CD4-positive, alpha-beta T cell (primary cell): ENCODE measurements around the gene MYH15. TPM values are rescaled to one million over a fixed set of nuclear protein-coding genes. Genes with fewer than 3 reads are reported as not detected.

Experiments used
- ATAC-seq: fragments of 200-7000 bp; cut with Tn5 transposase; one replicate; pipeline ENCODE4 v1.10.0; 2022; ENCODE audit warnings: mild to moderate bottlenecking; ENCODE audit not compliant: poor library complexity
- CTCF ChIA-PET: fragments of 350-600 bp; sonication (Branson Sonifier 250); formaldehyde crosslinking; loops from one replicate; lab custom pipeline; 2021; ENCODE audit warnings: antibody characterized with exemption, inconsistent platforms; lab: Charles Lee
- POLR2A ChIA-PET: fragments of 350-600 bp; sonication (Branson Sonifier 250); formaldehyde crosslinking; loops from one replicate; lab custom pipeline; 2021; ENCODE audit warnings: antibody characterized with exemption, inconsistent platforms; lab: Charles Lee
- DNase-seq, 14 experiments: peaks; one replicate each; pipeline ENCODE4 v3.0.0-alpha.2; 2013 to 2020; ENCODE audit warnings: mixed read lengths in 2 of 14
- H3K27ac ChIP-seq, 2 donors: one replicate each; pipeline versions ENCODE4 v1.5.1 to v1.7.0; 2013; ENCODE audit warnings: low read length in 2 of 2, low read depth in 1 of 2, mild to moderate bottlenecking in 1 of 2
- H3K27me3 ChIP-seq, 2 experiments: 1 replicate in 1 of 2; 2 replicates in 1 of 2; pipeline versions ENCODE4 v1.6.1 to v1.7.0; 2013; ENCODE audit warnings: low read length in 2 of 2, control low read depth in 1 of 2, mild to moderate bottlenecking in 1 of 2, moderate library complexity in 1 of 2; ENCODE audit not compliant: insufficient read depth in 2 of 2, control insufficient read depth in 1 of 2
- H3K36me3 ChIP-seq: one replicate; pipeline ENCODE4 v1.6.1; 2013; ENCODE audit warnings: low read length, control low read depth; ENCODE audit not compliant: insufficient read depth
- H3K4me1 ChIP-seq: one replicate; pipeline ENCODE4 v1.6.1; 2013; ENCODE audit warnings: low read length, control low read depth; ENCODE audit not compliant: insufficient read depth
- H3K4me3 ChIP-seq: one replicate; pipeline ENCODE4 v1.5.1; 2013; ENCODE audit warnings: mild to moderate bottlenecking, low read length, moderate library complexity
- H3K9me3 ChIP-seq, 2 experiments: 1 replicate in 1 of 2; 2 replicates in 1 of 2; pipeline versions ENCODE4 v1.6.1 to v1.7.0; 2013; ENCODE audit warnings: low read length in 2 of 2, mild to moderate bottlenecking in 2 of 2, control low read depth in 1 of 2, moderate library complexity in 1 of 2; ENCODE audit not compliant: control insufficient read depth in 1 of 2, insufficient read depth in 1 of 2
- H3K27ac Mint-ChIP-seq: one replicate; pipeline ENCODE4 v1.8.0; 2020; ENCODE audit warnings: mixed read lengths
- H3K27me3 Mint-ChIP-seq: one replicate; pipeline ENCODE4 v1.8.0; 2021; ENCODE audit warnings: mixed read lengths
- H3K36me3 Mint-ChIP-seq: one replicate; pipeline ENCODE4 v1.8.0; 2021; ENCODE audit warnings: low read depth, mixed read lengths
- H3K4me1 Mint-ChIP-seq: one replicate; pipeline ENCODE4 v1.8.0; 2021; ENCODE audit warnings: low read depth, mixed read lengths
- H3K4me3 Mint-ChIP-seq: one replicate; pipeline ENCODE4 v1.8.0; 2020; ENCODE audit warnings: mild to moderate bottlenecking, mixed read lengths
- H3K9me3 Mint-ChIP-seq: one replicate; pipeline ENCODE4 v1.8.0; 2020; ENCODE audit warnings: mixed read lengths
- CTCF ChIP-seq: fragments of 200-600 bp; IDR thresholded peaks from one replicate; pipeline ENCODE4 v1.8.0; 2022; ENCODE audit warnings: antibody characterized with exemption, mild to moderate bottlenecking
- intact Hi-C, 2 experiments: fragments of 100-400 bp; cut with DNase I in 1 of 2; cut with micrococcal nuclease in 1 of 2; formaldehyde crosslinking; loops; one replicate each; pipeline versions ENCODE4 v1.15.1 to v1.9.0; 2023 to 2025; cut with DNase I, micrococcal nuclease
- total RNA-seq, 174 experiments: library from RNA in 2 of 174; stranded (reverse) in 2 of 174; gene quantifications; one replicate each; pipeline ENCODE4 v1.2.3 and lab custom pipeline; 2021 to 2026

Gene MYH15
- total RNA-seq, 2 experiments from 2014 or later = 0.05 to 0.08 TPM

DNA sequence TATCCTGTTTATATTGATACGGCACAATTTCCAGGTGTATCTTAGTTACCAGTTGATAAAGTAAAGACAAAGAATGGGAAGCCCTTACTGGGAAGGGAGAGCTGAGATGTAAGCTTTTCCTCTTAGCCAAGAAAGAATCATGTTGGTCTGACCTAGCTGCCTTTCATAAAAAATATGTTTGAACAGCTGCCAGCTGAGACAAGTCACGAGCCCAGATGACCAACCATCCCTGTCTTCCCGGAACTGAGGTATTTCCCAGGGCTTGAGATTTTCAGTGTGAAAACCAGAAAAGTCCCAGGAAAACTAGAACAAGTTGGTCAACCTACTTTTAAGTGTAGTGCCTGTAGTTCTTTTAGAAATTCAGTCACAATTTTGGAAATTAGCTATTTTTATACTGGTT lies 3.6 kb upstream of the MYH15 start:
- H3K27ac ChIP-seq = no peak overlapping the region
- H3K36me3 Mint-ChIP-seq = no peaks in the 10 kb centered on the region
- H3K36me3 ChIP-seq = no peaks in the 10 kb centered on the region
- intact Hi-C loops = no loop called here
- no peaks in the 10 kb centered on the region for H3K27me3 Mint-ChIP-seq
- no peak for ATAC-seq
- H3K4me3 Mint-ChIP-seq = no peak overlapping the region
- no peak overlapping the region for H3K27ac Mint-ChIP-seq
- ChIA-PET POLR2A (no interaction called here), CTCF (no interaction called here)
- no peak overlapping the region for H3K4me3 ChIP-seq
- H3K4me1 Mint-ChIP-seq = no peaks in the 10 kb centered on the region
- no peaks in the 10 kb centered on the region for H3K9me3 Mint-ChIP-seq
- no peaks in the 10 kb centered on the region for H3K4me1 ChIP-seq
- no peak for TF ChIP-seq CTCF
- H3K9me3 ChIP-seq = no peaks in the 10 kb centered on the region
- no peaks in the 10 kb centered on the region for H3K27me3 ChIP-seq
- no peak for DNase-seq

GRCh38 chr3:108512671-108513070 lies 2.3 kb upstream of the MYH15 start:
- no peak for ATAC-seq
- no peaks in the 10 kb centered on the region for H3K27me3 Mint-ChIP-seq
- H3K4me1 Mint-ChIP-seq = no peaks in the 10 kb centered on the region
- no peak overlapping the region for H3K4me3 Mint-ChIP-seq
- POLR2A ChIA-PET = no interaction called here
- no peaks in the 10 kb centered on the region for H3K9me3 ChIP-seq
- H3K36me3 Mint-ChIP-seq = no peaks in the 10 kb centered on the region
- no peak overlapping the region for H3K4me3 ChIP-seq
- no peak for DNase-seq
- TF ChIP-seq CTCF = no peak
- CTCF ChIA-PET = no interaction called here
- no peak overlapping the region for H3K27ac ChIP-seq
- no peaks in the 10 kb centered on the region for H3K9me3 Mint-ChIP-seq
- H3K27me3 ChIP-seq = no peaks in the 10 kb centered on the region
- intact Hi-C loops = no loop called here
- no peaks in the 10 kb centered on the region for H3K36me3 ChIP-seq
- no peaks in the 10 kb centered on the region for H3K4me1 ChIP-seq
- no peak overlapping the region for H3K27ac Mint-ChIP-seq

- CTCF ChIA-PET = no interaction called here
- H3K9me3 ChIP-seq = no peaks in the 10 kb centered on the region
- intact Hi-C loops = no loop called here
- Mint-ChIP-seq H3K27ac (no peak overlapping the region), H3K9me3 (no peaks in the 10 kb centered on the region), H3K4me1 (no peaks in the 10 kb centered on the region), H3K27me3 (no peaks in the 10 kb centered on the region), H3K4me3 (no peak overlapping the region), H3K36me3 (no peaks in the 10 kb centered on the region)
- no peak overlapping the region for H3K4me3 ChIP-seq
- no peak for ATAC-seq
- no peak for TF ChIP-seq CTCF
- H3K27ac ChIP-seq = no peak overlapping the region
- DNase-seq = no peak
- no peaks in the 10 kb centered on the region for H3K4me1 ChIP-seq
- no peaks in the 10 kb centered on the region for H3K27me3 ChIP-seq
- POLR2A ChIA-PET = interaction anchor here (0.6 kb wide), 1 partner anchor 351 kb away, joined by 3 read pairs; no protein-coding TSS in a partner anchor
- H3K36me3 ChIP-seq = no peaks in the 10 kb centered on the region
Measured at GRCh38 chr3:108511490-108511889, 1.1 kb upstream of the MYH15 start.
